Measurements from ENCODE around the gene FKBP5.

FKBP5 gene

GRCh38 chr6:35719830-35720733 is 31.4 kb upstream of the FKBP5 start:
- H3K27me3 ChIP-seq (ENCODE audit: insufficient read depth, low read length) = no peaks in the 10 kb centered on the region
- peak overlapping the region; percentile 54 for H3K9ac ChIP-seq (ENCODE audit: low read length)
- H3K27ac ChIP-seq (ENCODE audit: low read depth, low read length, poor library complexity, severe bottlenecking) = peak overlapping the region; percentile 89
- H3F3A ChIP-seq (ENCODE audit: insufficient read depth, low read length) = peaks cover 10% of the 10 kb centered on the region; the same call in 1 of the 2 replicates
- H3K4me1 ChIP-seq (ENCODE audit: insufficient read depth, low read length, severe bottlenecking) = peaks cover 77% of the 10 kb centered on the region
- no peaks in the 10 kb centered on the region for H3K36me3 ChIP-seq (ENCODE audit: insufficient read depth, low read length)
- no peaks in the 10 kb centered on the region for H3K9me3 ChIP-seq (ENCODE audit: low read length)
- H3K4me3 ChIP-seq (ENCODE audit: low read depth, low read length, poor library complexity, severe bottlenecking) = peak overlapping the region; percentile 32
- no peaks in the 10 kb centered on the region for H3K9me2 ChIP-seq (ENCODE audit: low read depth, low read length)
- H3K79me2 ChIP-seq (ENCODE audit: insufficient read depth, low read length) = no peaks in the 10 kb centered on the region
- no peak overlapping the region for H2AFZ ChIP-seq (ENCODE audit: low read length)
- no peaks in the 10 kb centered on the region for H4K20me1 ChIP-seq (ENCODE audit: insufficient read depth, low read length)
- H3K4me2 ChIP-seq (ENCODE audit: low read length) = peak overlapping the region; percentile 57
- no peak for TF ChIP-seq EZH2 (IDR thresholded peaks at IDR 0.05; ENCODE audit: borderline replicate concordance, low read length)
- TF ChIP-seq CTCF (IDR thresholded peaks at IDR 0.05; ENCODE audit: low read length) = no peak

- Histone ChIP-seq H3K9me3 (ENCODE audit: low read length) (no peaks in the 10 kb centered on the region), H3K27ac (ENCODE audit: low read depth, low read length, poor library complexity, severe bottlenecking) (peak overlapping the region; percentile 89), H3F3A (ENCODE audit: insufficient read depth, low read length) (peaks cover 10% of the 10 kb centered on the region; the same call in 1 of the 2 replicates), H3K36me3 (ENCODE audit: insufficient read depth, low read length) (no peaks in the 10 kb centered on the region), H3K4me3 (ENCODE audit: low read depth, low read length, poor library complexity, severe bottlenecking) (peak overlapping the region; percentile 32), H3K9ac (ENCODE audit: low read length) (peak overlapping the region; percentile 54), H3K79me2 (ENCODE audit: insufficient read depth, low read length) (no peaks in the 10 kb centered on the region), H3K4me1 (ENCODE audit: insufficient read depth, low read length, severe bottlenecking) (peaks cover 70% of the 10 kb centered on the region), H3K27me3 (ENCODE audit: insufficient read depth, low read length) (no peaks in the 10 kb centered on the region), H2AFZ (ENCODE audit: low read length) (no peak overlapping the region), H3K4me2 (ENCODE audit: low read length) (peak overlapping the region; percentile 57), H3K9me2 (ENCODE audit: low read depth, low read length) (no peaks in the 10 kb centered on the region), H4K20me1 (ENCODE audit: insufficient read depth, low read length) (no peaks in the 10 kb centered on the region)
- TF ChIP-seq CTCF (IDR thresholded peaks at IDR 0.05; ENCODE audit: low read length) = no peak
- no peak for TF ChIP-seq EZH2 (IDR thresholded peaks at IDR 0.05; ENCODE audit: borderline replicate concordance, low read length)
Observed at GRCh38 chr6:35719404-35719829, 30.7 kb upstream of the FKBP5 start.

- H3K9me2 ChIP-seq (ENCODE audit: low read depth, low read length) = no peaks in the 10 kb centered on the region
- H3K4me2 ChIP-seq (ENCODE audit: low read length) = peak overlapping the region; percentile 57
- peak overlapping the region; percentile 54; the same call in 1 of the 2 replicates for H3K9ac ChIP-seq (ENCODE audit: low read length)
Observed at GRCh38 chr6:35718911-35719381, 30.2 kb upstream of the FKBP5 start.

More at GRCh38 chr6:35718911-35719381, 30.2 kb upstream of the FKBP5 start:
- Histone ChIP-seq H3F3A (ENCODE audit: insufficient read depth, low read length) (peaks cover 10% of the 10 kb centered on the region; the same call in 1 of the 2 replicates), H2AFZ (ENCODE audit: low read length) (no peak overlapping the region), H3K9me3 (ENCODE audit: low read length) (no peaks in the 10 kb centered on the region), H3K79me2 (ENCODE audit: insufficient read depth, low read length) (no peaks in the 10 kb centered on the region), H4K20me1 (ENCODE audit: insufficient read depth, low read length) (no peaks in the 10 kb centered on the region), H3K27me3 (ENCODE audit: insufficient read depth, low read length) (no peaks in the 10 kb centered on the region), H3K36me3 (ENCODE audit: insufficient read depth, low read length) (no peaks in the 10 kb centered on the region), H3K4me1 (ENCODE audit: insufficient read depth, low read length, severe bottlenecking) (peaks cover 70% of the 10 kb centered on the region), H3K4me3 (ENCODE audit: low read depth, low read length, poor library complexity, severe bottlenecking) (no peak overlapping the region), H3K27ac (ENCODE audit: low read depth, low read length, poor library complexity, severe bottlenecking) (peak overlapping the region; percentile 89)
- no peak for TF ChIP-seq CTCF (IDR thresholded peaks at IDR 0.05; ENCODE audit: low read length)

All from OCI-LY1 (cell line).